Sciatic nerve (tissue), 2 donors: ENCODE measurements around the gene MYH7. TPM values are rescaled to one million over a fixed set of nuclear protein-coding genes. Genes with fewer than 3 reads are reported as not detected.
A peak's percentile ranks its signal among the peaks of the same experiment; 100 is the strongest.
"Not testable (repeated sequence)": the region's sequence is repeated elsewhere in the genome, so short reads cannot be mapped to it uniquely, and the experiment has no call there.

ENCODE experiments used
- ATAC-seq: fragments of 200-7000 bp; cut with Tn5 transposase; one replicate; pipeline ENCODE4 v1.9.1; 2020; ENCODE audit warnings: mild to moderate bottlenecking, moderate library complexity
- DNase-seq: peaks from one replicate; pipeline ENCODE4 v3.0.0-alpha.2; 2020; ENCODE audit warnings: low spot score
- intact Hi-C: fragments of 100-400 bp; cut with DNase I; formaldehyde crosslinking; loops from one replicate; pipeline ENCODE4 v1.14.2; 2022
- total RNA-seq: library from RNA; stranded (reverse); fragmentation: NEBNext Ultra II Directional; extraction: Animal tissue kit (Norgen Biotek cat#: 25700); gene quantifications from one replicate; pipeline ENCODE4 v1.2.1, GENCODE V29; 2021
- donor health status: DM: no; HTN: no; CAD: no.
- donor health status: DM: no; HTN: no; CAD: no.

Gene MYH7
- 0.18 TPM for total RNA-seq

GRCh38 chr14:23435543-23436326 lies at the start of gene MYH7:
Gene MYH7, minus strand, starts transcription at chr14:23435660. Its CDS starts 1,928 bp downstream, at chr14:23433732.
- DNase-seq: no peak
- ATAC-seq: peak; percentile 21
- intact Hi-C loops: no loop called here

- ATAC-seq (peak; percentile 52), DNase-seq (no peak)
- intact Hi-C loops: loop anchor here (5.0 kb wide), 1 partner anchor 79 kb away; no protein-coding TSS in a partner anchor
Observed at GRCh38 chr14:23483236-23483854, 47.9 kb upstream of the MYH7 start.

GRCh38 chr14:23482823-23483148 lies 47.3 kb upstream of the MYH7 start:
- DNase-seq (no peak), ATAC-seq (no peak)
- intact Hi-C loops: loop anchor here (5.0 kb wide), 1 partner anchor 80 kb away; no protein-coding TSS in a partner anchor

- intact Hi-C loops: loop anchor here (5.0 kb wide), 1 partner anchor 80 kb away; no protein-coding TSS in a partner anchor
- ATAC-seq: no peak
- DNase-seq: no peak
Observed at GRCh38 chr14:23481979-23482822, 46.7 kb upstream of the MYH7 start.

GRCh38 chr14:23481362-23481970 lies 46.0 kb upstream of the MYH7 start:
- intact Hi-C loops: loop anchor here (5.0 kb wide), 1 partner anchor 81 kb away; no protein-coding TSS in a partner anchor
- DNase-seq (no peak), ATAC-seq (no peak)

GRCh38 chr14:23478109-23478759 lies 42.8 kb upstream of the MYH7 start:
- DNase-seq (peak; percentile 75), ATAC-seq (peak; percentile 64)
- intact Hi-C loops: no loop called here

- ATAC-seq: no peak
- intact Hi-C loops: no loop called here
- DNase-seq: no peak
Observed at GRCh38 chr14:23470947-23471346, 35.5 kb upstream of the MYH7 start.

- ATAC-seq (no peak), DNase-seq (no peak)
- intact Hi-C loops: loop anchor here (10.0 kb wide), 1 partner anchor 145 kb away; the partner anchor contains the start of gene PABPN1
Observed at GRCh38 chr14:23469906-23470403, 34.5 kb upstream of the MYH7 start.

GRCh38 chr14:23469127-23469905 lies 33.9 kb upstream of the MYH7 start, which contains the start of gene NGDN:
Gene NGDN, plus strand, starts transcription at chr14:23469703. Its CDS starts 13 bp downstream, at chr14:23469716.
- DNase-seq (peak; percentile 95), ATAC-seq (peak; percentile 98)
- intact Hi-C loops: loop anchor here (10.0 kb wide), 1 partner anchor 145 kb away; the partner anchor contains the start of gene PABPN1

GRCh38 chr14:23468704-23469126 lies 33.3 kb upstream of the MYH7 start:
- ATAC-seq (no peak), DNase-seq (no peak)
- intact Hi-C loops: loop anchor here (10.0 kb wide), 1 partner anchor 144 kb away; the partner anchor contains the start of gene PABPN1

GRCh38 chr14:23465261-23465660 lies 29.8 kb upstream of the MYH7 start:
- intact Hi-C loops: loop anchor here (10.0 kb wide), 1 partner anchor 140 kb away; the partner anchor contains the start of gene PABPN1
- ATAC-seq (no peak), DNase-seq (no peak)

- ATAC-seq: no peak
- DNase-seq: no peak
- intact Hi-C loops: loop anchor here (10.0 kb wide), 1 partner anchor 140 kb away; the partner anchor contains the start of gene PABPN1
Observed at GRCh38 chr14:23464700-23465099, 29.2 kb upstream of the MYH7 start.

- DNase-seq (no peak), ATAC-seq (no peak)
- intact Hi-C loops: loop anchor here (10.0 kb wide), 1 partner anchor 136 kb away; the partner anchor contains the start of gene PABPN1
Observed at GRCh38 chr14:23460960-23461359, 25.5 kb upstream of the MYH7 start.

GRCh38 chr14:23457587-23458445 lies 22.4 kb upstream of the MYH7 start:
- no peak for ATAC-seq
- DNase-seq: no peak
- intact Hi-C loops: no loop called here

GRCh38 chr14:23456883-23457586 lies 21.6 kb upstream of the MYH7 start:
- ATAC-seq, intact Hi-C loops, DNase-seq: not testable (repeated sequence)
